Measurements from ENCODE around the gene SIRT3. TPM values are rescaled to one million over a fixed set of nuclear protein-coding genes. Genes with fewer than 3 reads are reported as not detected.

SIRT3 gene
- total RNA-seq, 4 donors from 2014 or later: 21.2 to 36.3 (median 29.3) TPM

DNA sequence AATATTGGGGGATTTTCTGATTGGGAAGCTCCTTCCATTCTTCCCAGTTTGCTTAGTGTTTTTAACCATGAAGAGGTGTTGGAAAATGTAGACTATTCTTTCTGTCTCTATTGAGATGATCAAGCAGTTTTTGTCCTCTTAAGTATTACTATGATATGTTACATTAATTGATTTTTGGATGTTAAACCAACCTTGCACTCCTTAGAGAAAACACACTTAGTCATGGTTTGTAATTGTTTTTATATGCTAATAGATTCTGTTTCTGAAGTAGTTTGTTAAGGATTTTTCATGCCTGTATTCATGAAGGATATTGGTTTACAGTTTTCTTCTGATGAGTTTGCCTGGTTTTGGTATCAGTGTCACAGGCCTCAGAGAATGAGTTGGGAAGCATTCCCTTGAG is 40.1 kb upstream of the SIRT3 start:
- H3K9me3 ChIP-seq: no peaks in the 10 kb centered on the region
- H3K4me3 ChIP-seq: no peak overlapping the region
- H3K4me1 ChIP-seq: peaks cover 0 to 25% (median 11%) of the 10 kb centered on the region in 4 donors
- peaks cover 0 to 1% of the 10 kb centered on the region in 2 donors for H3K27me3 ChIP-seq
- no peak for TF ChIP-seq POLR2A (IDR thresholded peaks at IDR 0.05)
- TF ChIP-seq CTCF (IDR thresholded peaks at IDR 0.05): no peak
- no peak overlapping the region for H3K27ac ChIP-seq
- DNase-seq: no peak
- peaks cover 0 to 9% (median 0%) of the 10 kb centered on the region in 3 donors for H3K36me3 ChIP-seq

GRCh38 chr11:272931-273198 is 36.7 kb upstream of the SIRT3 start:
- H3K4me1 ChIP-seq: peaks cover 6 to 24% (median 8%) of the 10 kb centered on the region in 4 donors
- DNase-seq: no peak
- TF ChIP-seq CTCF (IDR thresholded peaks at IDR 0.05) (no peak), POLR2A (IDR thresholded peaks at IDR 0.05) (no peak)

DNA sequence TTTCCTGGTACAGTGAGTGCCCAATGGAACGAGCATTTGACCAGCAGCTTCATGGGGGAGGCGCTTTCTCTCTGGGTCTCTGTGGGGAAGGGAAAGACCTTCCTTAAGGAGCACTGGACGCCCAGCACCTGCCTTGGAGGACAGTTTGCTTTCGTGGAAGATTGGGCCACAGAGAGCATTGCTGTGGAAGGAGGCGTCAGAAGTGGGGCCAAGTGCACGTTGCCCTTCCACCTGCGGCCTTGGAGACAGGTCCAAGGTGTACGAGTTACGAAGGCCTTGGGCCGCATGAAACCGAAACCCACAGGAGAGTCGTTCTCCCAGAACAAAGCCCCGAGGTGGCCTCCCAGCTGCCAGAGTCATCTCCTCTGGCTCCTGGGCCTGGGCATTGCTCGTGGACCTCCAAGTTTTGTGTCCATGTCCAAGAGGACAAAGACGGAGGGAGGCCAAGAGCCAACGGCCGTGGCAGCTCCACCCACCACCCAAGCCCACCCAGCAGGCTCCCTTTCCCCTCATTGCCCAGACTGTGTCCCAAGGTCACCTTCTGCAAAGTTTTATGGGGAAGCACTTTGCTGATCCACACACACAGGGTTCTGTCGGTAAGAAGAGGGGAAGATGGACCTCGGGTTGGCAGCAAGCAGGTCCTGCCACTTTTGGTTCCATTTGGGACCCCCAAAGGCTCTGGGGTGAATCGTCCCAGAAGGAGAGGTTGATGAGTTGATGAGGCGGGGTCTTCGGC is 36.2 kb upstream of the SIRT3 start:
- DNase-seq: peak in 2 of 3 donors; percentile 86 to 89
- H3K4me3 ChIP-seq: peak overlapping the region in 2 of 4 donors; percentile 22 to 34
- no peaks in the 10 kb centered on the region for H3K9me3 ChIP-seq
- H3K27me3 ChIP-seq: no peaks in the 10 kb centered on the region
- peaks cover 6 to 27% (median 8%) of the 10 kb centered on the region in 4 donors for H3K4me1 ChIP-seq
- no peaks in the 10 kb centered on the region for H3K36me3 ChIP-seq
- peak overlapping the region in 3 of 4 donors; percentile 93 to 96 (median 95) for H3K27ac ChIP-seq
- TF ChIP-seq POLR2A (IDR thresholded peaks at IDR 0.05): peak; percentile 70 to 77
- peak in 1 of 6 experiments; percentile 4 for TF ChIP-seq CTCF (IDR thresholded peaks at IDR 0.05)

More at GRCh38 chr11:272931-273198, 36.7 kb upstream of the SIRT3 start:
- H3K9me3 ChIP-seq: no peaks in the 10 kb centered on the region
- H3K27me3 ChIP-seq: no peaks in the 10 kb centered on the region
- no peak overlapping the region for H3K4me3 ChIP-seq
- H3K27ac ChIP-seq: peak overlapping the region in 3 of 4 donors; percentile 93 to 96 (median 95)
- H3K36me3 ChIP-seq: no peaks in the 10 kb centered on the region

- TF ChIP-seq POLR2A (IDR thresholded peaks at IDR 0.05) (peak in 1 of 2 donors; percentile 30), CTCF (IDR thresholded peaks at IDR 0.05) (peak in 2 of 6 experiments; percentile 15 to 32)
- peak in 2 of 3 donors; percentile 79 to 86 for DNase-seq
- peak overlapping the region; percentile 93 to 97 (median 94) for H3K27ac ChIP-seq
Observed at GRCh38 chr11:271319-271715, 35.2 kb upstream of the SIRT3 start.

GRCh38 chr11:270451-271318 is 34.5 kb upstream of the SIRT3 start:
- TF ChIP-seq CTCF (IDR thresholded peaks at IDR 0.05) (no peak), POLR2A (IDR thresholded peaks at IDR 0.05) (no peak)
- Histone ChIP-seq H3K27ac (peak overlapping the region; percentile 93 to 97 (median 94)), H3K36me3 (no peaks in the 10 kb centered on the region), H3K4me1 (peaks cover 6 to 27% (median 8%) of the 10 kb centered on the region in 4 donors), H3K27me3 (no peaks in the 10 kb centered on the region), H3K9me3 (no peaks in the 10 kb centered on the region), H3K4me3 (peak overlapping the region in 2 of 4 donors; percentile 3 to 34)
- DNase-seq: peak; percentile 16 to 70 (median 58)

More at GRCh38 chr11:271319-271715, 35.2 kb upstream of the SIRT3 start:
- no peaks in the 10 kb centered on the region for H3K27me3 ChIP-seq
- no peaks in the 10 kb centered on the region for H3K9me3 ChIP-seq
- peak overlapping the region in 1 of 4 donors; percentile 34 for H3K4me3 ChIP-seq
- H3K4me1 ChIP-seq: peaks cover 6 to 27% (median 8%) of the 10 kb centered on the region in 4 donors
- no peaks in the 10 kb centered on the region for H3K36me3 ChIP-seq
